Caco-2 (cell line): Measurements from ENCODE around the gene MCHR1. TPM values are rescaled to one million over a fixed set of nuclear protein-coding genes. Genes with fewer than 3 reads are reported as not detected.

Experiments
- BruUV-seq: library from RNA; stranded (reverse); fragments of 400-500 nt; replicated peaks from 2 replicates; lab custom pipeline; 2021; lab: Mats Ljungman, UMichigan
- CTCF ChIA-PET: fragments of 300-600 bp; sonication (Branson Sonifier 250); formaldehyde crosslinking; loops from one replicate; lab custom pipeline; 2022; ENCODE audit warnings: antibody characterized with exemption; lab: Charles Lee
- POLR2A ChIA-PET: fragments of 300-600 bp; sonication (Branson Sonifier 250); formaldehyde crosslinking; loops from one replicate; lab custom pipeline; 2022; ENCODE audit warnings: antibody characterized with exemption; lab: Charles Lee
- DNase-seq, 2 experiments: peaks; one replicate each; pipeline versions ENCODE4 v3.0.0 to v3.0.0-alpha.2; 2020 to 2022
- H3K27me3 ChIP-seq: replicated peaks from 2 replicates; pipeline ENCODE4 v1.6.0; 2011; ENCODE audit warnings: low read length; ENCODE audit not compliant: control insufficient read depth, insufficient read depth
- H3K36me3 ChIP-seq: 2 replicates; pipeline ENCODE4 v1.5.1; 2011; ENCODE audit warnings: low read length; ENCODE audit not compliant: control insufficient read depth, insufficient read depth
- H3K4me1 ChIP-seq: fragments of 250-450 bp; sonication (Bioruptor Pico); 2 replicates; pipeline ENCODE4 v1.5.1; 2020; ENCODE audit warnings: mild to moderate bottlenecking
- H3K4me3 ChIP-seq: 2 replicates; pipeline ENCODE4 v1.5.1; 2011; ENCODE audit warnings: low read depth, mild to moderate bottlenecking, control low read depth, low read length
- H3K9me3 ChIP-seq: fragments of 250-450 bp; sonication (Bioruptor Pico); 2 replicates; pipeline ENCODE4 v1.5.1; 2020; ENCODE audit warnings: mild to moderate bottlenecking, moderate library complexity
- H3K27ac Mint-ChIP-seq: one replicate; pipeline ENCODE4 v1.8.0; 2022; ENCODE audit warnings: mixed read lengths; ENCODE audit not compliant: unreplicated experiment
- H3K27me3 Mint-ChIP-seq: one replicate; pipeline ENCODE4 v1.8.0; 2022; ENCODE audit warnings: mixed read lengths; ENCODE audit not compliant: insufficient read depth, unreplicated experiment
- H3K36me3 Mint-ChIP-seq: one replicate; pipeline ENCODE4 v1.8.0; 2022; ENCODE audit warnings: mild to moderate bottlenecking, mixed read lengths; ENCODE audit not compliant: insufficient read depth, unreplicated experiment
- H3K4me1 Mint-ChIP-seq: one replicate; pipeline ENCODE4 v1.8.0; 2022; ENCODE audit warnings: low read depth, mixed read lengths; ENCODE audit not compliant: unreplicated experiment
- H3K4me3 Mint-ChIP-seq: one replicate; pipeline ENCODE4 v1.8.0; 2022; ENCODE audit warnings: mild to moderate bottlenecking, moderate library complexity, mixed read lengths; ENCODE audit not compliant: unreplicated experiment
- H3K9me3 Mint-ChIP-seq: one replicate; pipeline ENCODE4 v1.8.0; 2022; ENCODE audit warnings: mixed read lengths; ENCODE audit not compliant: unreplicated experiment
- intact Hi-C: fragments of 100-400 bp; cut with micrococcal nuclease; formaldehyde crosslinking; loops from one replicate; pipeline ENCODE4 v1.10.0; 2022; ENCODE audit not compliant: unreplicated experiment
- total RNA-seq: library from RNA; stranded (reverse); gene quantifications from 2 replicates; pipeline ENCODE4 v1.2.3, GENCODE V29; 2022
- TF ChIP-seq, protein P1 (sequence below), 2 experiments: fragments of 200-600 bp in 1 of 2; IDR thresholded peaks; 1 replicate in 1 of 2; 2 replicates in 1 of 2; pipeline versions ENCODE4 v1.5.1 to v1.8.0; 2011 to 2022; ENCODE audit warnings: antibody characterized with exemption in 1 of 2, control low read depth in 1 of 2, inconsistent platforms in 1 of 2, low read depth in 1 of 2, low read length in 1 of 2, mild to moderate bottlenecking in 1 of 2, moderate library complexity in 1 of 2; ENCODE audit not compliant: insufficient read depth in 1 of 2, severe bottlenecking in 1 of 2, unreplicated experiment in 1 of 2

MCHR1 gene
- total RNA-seq, 1 experiment from 2014 or later: not detected

DNA sequence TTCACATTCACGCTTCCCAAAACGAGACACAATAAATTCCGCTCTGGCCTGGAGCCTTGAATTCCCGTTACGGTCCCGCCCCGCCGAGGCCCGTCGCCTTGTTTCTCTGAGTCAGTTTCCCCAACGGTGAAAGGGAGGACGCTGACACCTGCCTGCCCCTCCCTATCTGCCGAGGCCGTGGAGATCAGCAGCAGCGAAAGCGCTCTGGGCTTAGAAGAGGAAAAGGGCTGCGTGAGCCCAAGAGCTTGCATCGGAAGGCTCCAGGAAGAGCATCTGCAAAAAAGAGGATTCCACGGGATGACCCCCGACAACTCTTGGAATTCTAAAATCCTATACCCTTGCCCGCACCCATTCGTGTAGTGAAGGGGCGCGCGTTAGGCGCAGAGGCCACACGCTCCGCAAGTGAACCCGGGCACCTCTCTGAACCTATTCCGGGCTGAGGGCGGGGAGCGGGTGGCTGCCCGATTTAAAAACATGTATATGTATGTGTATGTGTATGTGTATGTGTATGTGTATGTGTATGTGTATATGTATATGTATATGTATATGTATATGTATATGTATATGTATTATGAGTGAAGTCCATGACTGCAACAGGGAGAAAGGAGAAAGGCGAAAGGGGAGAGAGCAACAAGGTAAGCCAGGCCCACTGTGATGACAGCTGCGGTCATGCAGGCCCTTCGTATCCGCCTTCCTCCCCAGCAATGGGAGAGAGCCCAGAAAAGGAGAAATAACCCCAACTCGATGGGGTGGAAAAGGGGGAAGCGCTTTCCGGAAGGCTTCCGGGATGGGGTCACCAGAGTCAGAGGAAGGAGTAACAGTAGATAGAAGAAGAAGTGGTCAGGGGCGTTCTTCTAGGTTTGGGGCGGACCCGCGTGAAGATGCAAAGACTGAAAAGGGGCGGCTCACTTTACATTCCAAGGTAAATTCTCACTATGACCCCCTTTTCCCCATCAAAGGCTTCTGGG is 41.8 kb upstream of the MCHR1 start:
- Histone ChIP-seq H3K36me3 (no peaks in the 10 kb centered on the region), H3K9me3 (no peaks in the 10 kb centered on the region), H3K27me3 (no peaks in the 10 kb centered on the region), H3K4me3 (peak overlapping the region; percentile 88), H3K4me1 (peaks cover 10% of the 10 kb centered on the region; the same call in 1 of the 2 replicates)
- Mint-ChIP-seq H3K4me3 (peak overlapping the region; percentile 90), H3K27ac (peak overlapping the region; percentile 88), H3K27me3 (no peaks in the 10 kb centered on the region), H3K9me3 (no peaks in the 10 kb centered on the region), H3K36me3 (peaks cover 9% of the 10 kb centered on the region), H3K4me1 (peaks cover 18% of the 10 kb centered on the region)
- CTCF ChIA-PET: interaction anchor here (1.5 to 1.6 kb wide), 2 partner anchors 7 to 113 kb away, joined by 4 to 12 read pairs; no protein-coding TSS in a partner anchor
- POLR2A ChIA-PET: interaction anchor here (0.5 to 1.3 kb wide), 12 partner anchors 7 to 460 kb away, joined by 3 to 14 read pairs (median 3); partner anchors contain the start of gene TNRC6B
- TF ChIP-seq, protein P1, sequence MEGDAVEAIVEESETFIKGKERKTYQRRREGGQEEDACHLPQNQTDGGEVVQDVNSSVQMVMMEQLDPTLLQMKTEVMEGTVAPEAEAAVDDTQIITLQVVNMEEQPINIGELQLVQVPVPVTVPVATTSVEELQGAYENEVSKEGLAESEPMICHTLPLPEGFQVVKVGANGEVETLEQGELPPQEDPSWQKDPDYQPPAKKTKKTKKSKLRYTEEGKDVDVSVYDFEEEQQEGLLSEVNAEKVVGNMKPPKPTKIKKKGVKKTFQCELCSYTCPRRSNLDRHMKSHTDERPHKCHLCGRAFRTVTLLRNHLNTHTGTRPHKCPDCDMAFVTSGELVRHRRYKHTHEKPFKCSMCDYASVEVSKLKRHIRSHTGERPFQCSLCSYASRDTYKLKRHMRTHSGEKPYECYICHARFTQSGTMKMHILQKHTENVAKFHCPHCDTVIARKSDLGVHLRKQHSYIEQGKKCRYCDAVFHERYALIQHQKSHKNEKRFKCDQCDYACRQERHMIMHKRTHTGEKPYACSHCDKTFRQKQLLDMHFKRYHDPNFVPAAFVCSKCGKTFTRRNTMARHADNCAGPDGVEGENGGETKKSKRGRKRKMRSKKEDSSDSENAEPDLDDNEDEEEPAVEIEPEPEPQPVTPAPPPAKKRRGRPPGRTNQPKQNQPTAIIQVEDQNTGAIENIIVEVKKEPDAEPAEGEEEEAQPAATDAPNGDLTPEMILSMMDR (IDR thresholded peaks at IDR 0.05; ENCODE audit: insufficient read depth in 1 of 2, low read depth in 1 of 2, low read length in 1 of 2, severe bottlenecking in 1 of 2, unreplicated experiment in 1 of 2): no peak
- TSS peak; percentile 97 for BruUV-seq
- intact Hi-C loops: loop anchor here (2.0 kb wide), 1 partner anchor 49 kb away; no protein-coding TSS in a partner anchor
- no peak for DNase-seq

DNA sequence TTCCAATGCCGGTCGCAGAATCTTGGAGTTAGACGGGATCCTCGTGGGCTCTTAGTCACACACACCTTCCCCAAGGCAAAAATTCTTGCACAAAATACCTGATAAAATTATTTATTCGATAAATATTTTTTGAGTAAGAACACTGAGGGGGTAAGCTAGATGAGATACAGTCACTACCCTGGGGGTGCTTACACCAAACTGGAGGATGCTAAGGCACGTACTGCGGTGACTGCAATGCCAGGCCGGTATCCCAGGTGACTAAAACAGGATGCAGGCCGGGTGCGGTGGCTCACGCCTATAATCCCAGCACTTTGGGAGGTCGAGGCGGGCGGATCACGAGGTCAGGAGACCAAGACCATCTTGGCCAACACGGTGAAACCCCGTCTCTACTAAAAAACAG is 41.0 kb upstream of the MCHR1 start:
- TF ChIP-seq, protein P1 (IDR thresholded peaks at IDR 0.05; ENCODE audit: insufficient read depth in 1 of 2, low read depth in 1 of 2, low read length in 1 of 2, severe bottlenecking in 1 of 2, unreplicated experiment in 1 of 2): no peak
- intact Hi-C loops: no loop called here
- H3K4me3 Mint-ChIP-seq: no peak overlapping the region
- H3K27me3 Mint-ChIP-seq: no peaks in the 10 kb centered on the region
- H3K9me3 Mint-ChIP-seq: no peaks in the 10 kb centered on the region
- ChIA-PET POLR2A (no interaction called here), CTCF (no interaction called here)
- no peaks in the 10 kb centered on the region for H3K27me3 ChIP-seq
- no peaks in the 10 kb centered on the region for H3K36me3 ChIP-seq
- no peak overlapping the region for H3K27ac Mint-ChIP-seq
- H3K4me1 ChIP-seq: peaks cover 10% of the 10 kb centered on the region; the same call in 1 of the 2 replicates
- no TSS peak for BruUV-seq
- no peaks in the 10 kb centered on the region for H3K9me3 ChIP-seq
- no peak for DNase-seq
- H3K4me1 Mint-ChIP-seq: peaks cover 18% of the 10 kb centered on the region
- peaks cover 9% of the 10 kb centered on the region for H3K36me3 Mint-ChIP-seq
- H3K4me3 ChIP-seq: no peak overlapping the region

DNA sequence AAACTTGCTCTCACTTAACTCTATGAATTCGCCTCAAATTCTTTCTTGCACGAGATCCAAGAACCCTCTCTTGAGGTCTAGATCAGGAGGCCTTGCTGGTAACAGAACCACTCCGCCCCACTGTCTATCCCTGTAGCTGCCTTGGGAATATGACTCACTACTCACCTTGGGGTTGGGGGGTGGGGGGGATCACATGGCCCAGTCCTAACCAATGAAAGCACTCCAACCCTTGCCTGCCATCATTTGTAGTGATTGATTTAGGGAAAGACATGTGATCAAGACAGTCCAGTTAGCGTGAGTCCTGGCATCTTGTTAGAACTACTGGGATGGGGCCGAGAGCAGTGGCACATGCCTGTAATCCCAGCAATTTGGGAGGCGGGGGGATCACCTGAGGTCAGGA is 38.0 kb upstream of the MCHR1 start:
- Histone ChIP-seq H3K9me3 (no peaks in the 10 kb centered on the region; the same call in 1 of the 2 replicates), H3K4me3 (no peak overlapping the region), H3K36me3 (no peaks in the 10 kb centered on the region), H3K27me3 (no peaks in the 10 kb centered on the region), H3K4me1 (peaks cover 20% of the 10 kb centered on the region)
- intact Hi-C loops: no loop called here
- DNase-seq: no peak
- H3K4me1 Mint-ChIP-seq: peaks cover 33% of the 10 kb centered on the region
- no peak overlapping the region for H3K4me3 Mint-ChIP-seq
- TF ChIP-seq, protein P1 (IDR thresholded peaks at IDR 0.05; ENCODE audit: insufficient read depth in 1 of 2, low read depth in 1 of 2, low read length in 1 of 2, severe bottlenecking in 1 of 2, unreplicated experiment in 1 of 2): no peak
- H3K9me3 Mint-ChIP-seq: no peaks in the 10 kb centered on the region
- no peaks in the 10 kb centered on the region for H3K27me3 Mint-ChIP-seq
- H3K27ac Mint-ChIP-seq: no peak overlapping the region
- peaks cover 8% of the 10 kb centered on the region for H3K36me3 Mint-ChIP-seq
- BruUV-seq: no TSS peak
- POLR2A ChIA-PET: no interaction called here
- CTCF ChIA-PET: interaction anchor here (0.6 kb wide), 1 partner anchor 98 kb away, joined by 3 read pairs; no protein-coding TSS in a partner anchor
